GM21390 (cell line): ENCODE measurements around the gene EVI5.

ENCODE experiments used
- ATAC-seq: cut with Tn5 transposase; IDR thresholded peaks from one replicate; pipeline ENCODE4 v1.9.1; 2021; ENCODE audit not compliant: unreplicated experiment

The EVI5 gene

GRCh38 chr1:92486251-92487077, 298.4 kb downstream of the EVI5 start, which contains the start of gene GFI1:
TSS of gene GFI1 (minus strand) at chr1:92486925. CDS start at chr1:92483487, 3,438 bp downstream.
- peak; percentile 15 for ATAC-seq

GRCh38 chr1:92485381-92486250, 299.3 kb downstream of the EVI5 start:
- ATAC-seq, result peak; percentile 43

DNA sequence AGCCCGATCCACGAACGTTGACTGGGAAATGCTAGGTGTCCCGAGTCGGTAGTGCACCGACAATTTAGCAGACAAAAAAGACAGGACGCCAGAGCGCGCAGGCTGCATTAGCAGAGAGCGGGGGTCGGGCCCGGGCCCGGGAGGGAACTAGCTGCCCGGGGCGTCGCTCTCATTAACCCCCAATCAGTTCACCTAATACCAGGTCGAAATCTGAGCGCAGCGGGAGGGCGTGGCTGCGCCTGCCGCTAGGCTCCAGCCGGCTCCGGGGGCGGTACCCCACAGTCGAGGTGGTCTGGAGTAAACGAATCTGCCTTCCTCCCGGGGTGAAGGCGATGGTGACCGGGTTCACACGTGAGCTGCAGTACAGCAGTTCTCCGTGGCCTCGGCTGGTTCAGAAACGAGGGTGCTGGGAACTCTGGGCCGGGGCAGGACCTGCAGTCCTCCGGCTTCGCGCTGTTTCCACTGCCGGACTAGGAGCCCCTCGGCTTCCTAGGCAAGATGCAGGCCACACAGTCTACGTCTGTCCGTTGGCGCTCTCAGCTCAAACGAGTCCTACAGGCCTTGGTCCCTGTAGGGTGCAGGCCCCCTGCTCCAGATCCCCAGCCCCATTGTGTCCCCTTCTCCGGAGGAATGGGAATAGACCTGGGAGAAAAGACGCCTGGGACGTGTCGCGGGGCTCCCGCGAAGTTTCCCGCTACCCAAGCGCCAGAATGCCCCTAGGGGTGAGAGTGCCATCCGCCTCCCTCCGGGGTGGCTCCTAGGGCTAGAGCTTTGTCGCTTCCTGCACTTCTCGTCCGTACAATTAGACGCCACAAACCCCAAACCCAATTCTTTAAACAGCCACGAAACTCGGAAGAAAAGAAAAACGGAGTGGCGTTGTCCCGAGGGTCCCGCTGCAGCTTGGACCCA, 300.2 kb downstream of the EVI5 start:
- ATAC-seq, result peak; percentile 30

DNA sequence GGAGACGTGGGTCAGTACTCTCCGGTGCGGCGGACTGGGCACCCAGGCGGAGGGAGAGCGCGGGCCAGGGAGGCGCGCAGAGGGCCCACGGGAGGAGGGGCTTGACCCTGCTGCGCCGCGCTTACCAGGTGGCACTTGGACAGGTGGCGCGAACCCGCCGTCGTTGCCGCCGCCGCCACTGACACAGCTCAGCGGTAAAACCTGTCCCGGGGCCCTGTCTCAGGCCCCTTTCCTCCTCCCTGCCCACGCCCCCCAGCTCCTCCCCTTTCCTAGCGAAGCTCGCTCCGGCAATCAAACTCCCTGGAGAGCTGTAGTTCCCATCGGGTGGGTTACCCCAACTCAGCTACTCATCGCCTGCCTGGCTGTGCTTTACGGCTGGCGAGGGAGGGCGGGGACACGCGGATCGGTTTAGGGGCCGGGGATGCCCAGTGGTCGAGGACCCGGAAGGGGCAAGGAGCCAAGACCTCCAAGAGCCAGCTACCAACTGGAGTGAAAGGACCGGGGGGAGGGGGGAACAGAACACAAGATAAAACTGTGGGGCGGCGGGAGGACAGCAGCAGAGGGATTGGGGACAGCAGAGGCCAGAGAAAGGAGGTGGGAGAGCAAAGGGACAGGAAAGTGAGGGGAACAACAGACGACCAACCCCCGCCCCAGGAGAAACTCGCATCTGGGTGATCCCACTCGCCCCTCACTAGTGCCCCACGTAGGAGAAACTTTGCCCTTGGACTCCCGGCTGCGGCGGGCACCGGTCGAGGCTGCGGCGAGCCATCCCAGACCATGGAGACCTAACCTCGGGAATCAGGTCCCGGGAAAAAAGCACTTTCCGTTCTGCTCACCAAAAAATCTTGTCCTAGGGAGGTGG, 301.1 kb downstream of the EVI5 start:
- ATAC-seq, result no peak

- ATAC-seq, result no peak
Observed at GRCh38 chr1:92482665-92483609, 302.0 kb downstream of the EVI5 start.

DNA sequence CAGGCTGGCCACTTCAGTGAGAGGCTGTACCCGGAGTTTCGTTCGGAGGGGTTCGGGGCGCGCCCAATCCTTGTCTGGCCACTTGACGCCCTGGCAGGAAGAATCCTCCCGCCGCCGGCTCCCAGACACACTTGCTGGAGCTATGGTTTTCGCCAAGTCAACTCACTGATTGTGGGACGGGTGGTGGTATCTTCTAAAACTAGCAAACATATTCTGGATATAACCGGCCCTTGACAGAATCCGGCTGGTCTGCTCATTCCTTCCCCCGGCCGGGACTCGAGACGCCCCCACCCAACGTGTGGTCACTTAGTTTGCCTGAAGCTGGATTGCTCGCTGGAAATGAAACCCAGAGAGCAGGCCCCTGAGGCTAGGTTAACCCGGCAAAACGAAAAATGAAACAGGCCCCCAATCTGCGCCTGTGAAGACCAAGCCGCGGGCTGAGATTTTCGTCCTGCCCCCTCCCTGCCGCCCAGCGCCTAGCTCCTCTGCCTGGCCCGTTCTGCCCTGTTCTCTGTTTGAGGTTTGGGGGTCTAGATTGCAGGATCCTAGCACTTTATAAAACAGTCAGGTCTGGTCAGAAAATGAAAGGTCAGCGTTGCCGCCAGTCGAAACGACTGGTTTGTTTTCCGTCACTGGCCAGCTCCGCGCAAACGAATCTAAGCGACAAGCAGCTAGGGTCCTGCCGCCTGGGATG, 302.8 kb downstream of the EVI5 start:
- ATAC-seq, result no peak

DNA sequence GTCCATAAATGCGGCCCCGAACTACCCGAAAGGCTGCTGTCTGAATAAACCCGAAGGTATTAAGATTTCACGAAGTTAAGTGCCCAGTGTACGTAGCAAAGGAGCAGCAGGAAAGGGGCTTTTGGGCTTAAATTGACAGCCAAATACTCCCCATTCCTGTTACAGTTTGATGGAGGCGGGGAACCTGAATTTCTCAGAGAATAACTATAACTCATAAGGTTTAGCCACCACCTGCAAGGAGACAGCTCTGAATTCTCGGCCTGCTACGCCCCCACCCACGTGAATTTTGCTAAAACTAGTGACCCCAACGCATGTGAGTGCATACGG, 303.3 kb downstream of the EVI5 start:
- no peak for ATAC-seq

DNA sequence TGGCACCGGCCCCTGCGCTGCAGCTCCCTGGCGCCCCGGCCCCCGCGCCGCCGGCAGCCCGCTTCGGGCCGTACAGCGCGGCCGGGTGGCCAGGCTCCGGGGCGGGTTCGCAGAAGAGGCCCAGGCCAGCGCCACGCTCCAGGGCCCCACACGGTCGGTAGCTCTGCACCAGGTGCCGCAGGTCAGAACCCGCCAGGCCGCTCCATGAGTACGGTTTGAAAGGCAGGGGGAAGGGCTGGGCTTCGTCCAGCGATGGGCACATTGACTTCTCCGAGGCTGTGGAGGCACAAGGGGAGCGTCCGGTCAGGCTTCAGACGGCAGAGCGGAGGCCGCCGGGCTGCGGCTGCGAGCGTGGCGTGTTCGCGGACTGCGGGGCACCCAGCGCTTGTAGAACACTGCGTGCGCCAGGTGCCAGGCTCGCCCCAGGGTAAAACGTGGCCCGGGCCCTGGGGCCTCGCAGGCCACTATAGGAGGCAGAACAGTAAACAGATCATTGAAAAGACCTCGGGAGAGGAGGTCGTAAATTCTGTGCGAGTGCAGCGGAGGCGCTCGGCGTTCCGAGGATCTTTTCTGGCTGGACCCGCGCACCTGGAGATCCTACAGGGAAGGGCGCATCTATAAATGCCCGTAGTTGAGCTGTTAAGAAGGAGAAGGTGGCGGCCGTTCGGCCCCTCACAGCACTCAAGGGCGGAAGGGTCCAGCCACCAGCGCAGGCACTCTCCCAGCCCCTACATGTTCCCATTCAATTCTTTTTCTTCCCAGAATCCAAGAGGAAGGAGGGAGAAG, 303.9 kb downstream of the EVI5 start:
- ATAC-seq, result no peak

DNA sequence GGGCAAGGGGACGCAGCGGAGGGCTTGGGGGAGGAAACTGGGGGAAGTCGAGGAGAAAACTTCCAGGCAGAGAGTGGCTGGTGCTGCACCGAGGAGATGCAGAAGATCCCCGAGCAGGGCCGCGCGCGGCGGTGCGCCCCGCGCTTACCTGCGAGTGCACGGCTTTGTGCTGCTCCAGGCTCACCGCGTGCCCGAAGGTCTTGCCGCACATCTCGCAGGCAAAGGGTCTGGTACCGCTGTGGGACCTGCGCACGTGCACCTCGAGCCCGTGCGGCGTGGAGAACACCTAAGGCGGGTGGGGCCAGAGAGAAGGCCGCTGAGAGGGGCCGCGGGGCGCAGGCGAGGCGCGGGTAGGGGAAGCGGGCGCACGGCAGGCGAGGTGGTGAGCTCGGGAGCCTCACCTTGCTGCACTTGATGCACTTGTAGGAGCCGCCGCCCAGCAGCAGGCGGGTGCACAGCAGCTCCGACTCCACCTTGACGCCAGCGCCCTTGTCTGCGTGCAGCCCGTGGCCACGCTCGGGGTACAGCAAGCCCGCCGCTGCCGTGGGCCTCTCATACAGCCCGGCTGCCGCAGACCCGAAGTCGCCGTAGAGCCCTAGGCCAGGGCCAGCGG, 304.6 kb downstream of the EVI5 start:
- no peak for ATAC-seq

GRCh38 chr1:92479587-92479986, 305.3 kb downstream of the EVI5 start:
- ATAC-seq, result no peak

DNA sequence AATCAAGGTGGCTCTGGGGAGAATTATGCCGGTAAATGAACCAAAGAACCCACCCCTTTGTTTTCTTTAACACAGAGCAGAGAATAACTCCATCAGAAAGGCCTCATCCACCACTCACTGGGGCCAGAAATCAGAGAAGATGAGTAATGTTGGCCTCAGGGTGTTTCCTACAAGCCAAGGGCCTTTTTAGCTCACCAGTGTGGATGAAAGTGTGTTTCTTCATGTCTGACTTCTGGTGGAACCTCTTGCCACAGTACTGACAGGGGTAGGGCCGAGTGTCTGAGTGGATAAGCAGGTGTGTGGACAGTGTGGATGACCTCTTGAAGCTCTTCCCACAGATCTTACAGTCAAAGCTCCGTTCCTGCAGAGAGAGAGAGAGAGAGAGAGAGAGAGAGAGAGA, 306.5 kb downstream of the EVI5 start:
- ATAC-seq, result no peak

- peak; percentile 46 for ATAC-seq
Observed at GRCh38 chr1:92476071-92476631, 308.8 kb downstream of the EVI5 start.

DNA sequence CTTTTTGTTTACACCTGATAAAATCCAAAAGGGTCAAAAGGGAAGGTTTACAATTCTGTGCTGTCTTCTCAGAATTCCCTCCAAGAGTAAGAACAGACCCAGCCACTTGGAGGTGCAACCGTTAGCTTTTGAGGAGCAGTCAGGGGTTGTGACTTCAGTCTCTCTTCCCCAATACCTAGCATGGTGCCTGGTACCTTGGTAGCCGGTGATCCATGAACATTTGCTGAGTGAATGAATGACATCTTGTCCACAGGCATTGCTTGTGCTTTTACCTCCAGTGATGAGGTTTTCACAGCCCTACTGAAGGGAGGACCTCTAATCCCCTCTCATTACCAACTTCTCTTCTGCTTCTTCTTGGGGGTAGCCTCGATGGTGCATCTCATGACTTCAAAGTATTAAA, 309.9 kb downstream of the EVI5 start:
- ATAC-seq, result no peak

GRCh38 chr1:92473781-92474495, 311.0 kb downstream of the EVI5 start:
- ATAC-seq, result peak; percentile 64

DNA sequence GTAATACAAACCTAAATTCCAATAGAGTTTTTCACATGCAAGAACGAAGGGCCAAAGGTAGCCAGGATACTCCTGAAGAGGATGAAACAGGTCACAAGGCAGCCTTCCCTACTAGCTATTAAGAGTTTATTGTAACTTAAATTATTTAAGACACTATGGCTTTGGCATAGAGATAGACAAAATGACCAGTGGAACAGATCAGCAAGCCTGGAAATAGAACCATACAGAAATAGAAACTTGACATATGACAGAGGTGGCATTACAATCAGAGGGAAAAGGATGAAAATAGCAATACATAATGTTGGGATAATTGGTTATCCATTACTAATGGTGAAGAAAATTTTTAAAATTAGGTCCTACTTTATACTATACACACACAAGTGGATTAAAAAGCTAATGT, 314.7 kb downstream of the EVI5 start:
- no peak for ATAC-seq

DNA sequence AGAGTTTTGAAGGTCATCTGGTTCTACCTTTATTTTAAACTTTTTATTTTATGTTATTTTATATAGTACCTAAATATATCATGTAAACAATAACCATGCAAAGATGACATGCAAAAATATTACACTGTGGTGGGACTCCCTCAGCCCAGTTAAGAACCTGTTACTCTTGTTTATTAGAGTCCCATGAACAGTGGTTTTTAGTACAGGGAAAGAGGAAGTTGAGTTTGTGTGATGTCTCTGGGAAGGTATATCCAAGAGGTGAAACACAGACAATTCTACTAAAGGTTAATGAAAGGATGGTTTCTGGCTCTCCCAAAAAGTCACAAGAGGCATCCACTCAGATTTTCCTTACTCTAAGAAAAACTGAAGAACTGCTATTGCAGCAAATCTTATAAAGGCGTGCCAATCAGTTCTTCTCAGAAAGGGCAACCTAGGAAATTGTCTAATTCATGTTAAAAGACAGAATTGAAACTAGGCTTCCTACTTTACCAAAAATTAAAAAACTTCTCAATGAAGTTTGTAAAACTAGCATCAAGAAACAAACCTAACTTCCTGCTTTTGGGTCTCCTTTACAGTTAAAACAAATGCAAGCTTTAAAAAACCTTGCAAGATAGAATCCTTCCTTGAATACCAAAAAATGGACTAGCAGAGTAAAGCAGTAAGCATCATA, 318.1 kb downstream of the EVI5 start:
- ATAC-seq, result no peak
